GM23338 (cell line): ENCODE data around the gene ADPRHL1. TPM values are rescaled to one million over a fixed set of nuclear protein-coding genes. Genes with fewer than 3 reads are reported as not detected.

ENCODE experiments used
- ATAC-seq: fragments of 200-7000 bp; cut with Tn5 transposase; 3 replicates; pipeline ENCODE4 v1.9.1; 2020
- DNase-seq: peaks from one replicate; pipeline ENCODE4 v3.0.0-alpha.2; 2015; ENCODE audit warnings: low spot score
- H2AFZ ChIP-seq: fragments of 200-600 bp; sonication (generic); 2 replicates; pipeline ENCODE4 v1.8.0; 2016; ENCODE audit warnings: antibody characterized with exemption, mild to moderate bottlenecking, moderate library complexity
- H3F3A ChIP-seq: fragments of 200-600 bp; sonication (generic); replicated peaks from 2 replicates; pipeline ENCODE4 v1.8.0; 2017; ENCODE audit warnings: antibody characterized with exemption, mixed run types, low read depth
- H3K27ac ChIP-seq: fragments of 200-600 bp; sonication (generic); 2 replicates; pipeline ENCODE4 v1.6.1; 2016; ENCODE audit warnings: low read depth
- H3K27me3 ChIP-seq: fragments of 200-600 bp; sonication (generic); 2 replicates; pipeline ENCODE4 v1.8.0; 2016; ENCODE audit warnings: mild to moderate bottlenecking, mixed run types, moderate library complexity; ENCODE audit not compliant: insufficient read depth
- H3K36me3 ChIP-seq: fragments of 200-600 bp; sonication (generic); 2 replicates; pipeline ENCODE4 v1.8.0; 2016; ENCODE audit warnings: mild to moderate bottlenecking; ENCODE audit not compliant: insufficient read depth
- H3K4me1 ChIP-seq: fragments of 200-600 bp; sonication (generic); 2 replicates; pipeline ENCODE4 v1.8.0; 2016; ENCODE audit warnings: mild to moderate bottlenecking, moderate library complexity; ENCODE audit not compliant: insufficient read depth
- H3K4me2 ChIP-seq: fragments of 200-600 bp; sonication (generic); 2 replicates; pipeline ENCODE4 v1.7.1; 2017; ENCODE audit warnings: mixed run types
- H3K4me3 ChIP-seq: fragments of 200-600 bp; sonication (generic); 2 replicates; pipeline ENCODE4 v1.6.1; 2016; ENCODE audit warnings: mixed run types
- H3K79me2 ChIP-seq: fragments of 200-600 bp; sonication (generic); replicated peaks from 2 replicates; pipeline ENCODE4 v1.8.0; 2017; ENCODE audit warnings: mild to moderate bottlenecking; ENCODE audit not compliant: insufficient read depth
- H3K9me2 ChIP-seq: fragments of 200-600 bp; sonication (generic); 2 replicates; pipeline ENCODE4 v1.8.0; 2017; ENCODE audit not compliant: insufficient read depth
- H4K20me1 ChIP-seq: fragments of 200-600 bp; sonication (generic); replicated peaks from 2 replicates; pipeline ENCODE4 v1.8.0; 2017; ENCODE audit warnings: mild to moderate bottlenecking; ENCODE audit not compliant: insufficient read depth
- H3K27ac Mint-ChIP-seq: 2 replicates; pipeline ENCODE4 v1.8.0; 2020; ENCODE audit warnings: inconsistent platforms, mild to moderate bottlenecking, moderate library complexity, mixed read lengths
- H3K27me3 Mint-ChIP-seq: 3 replicates; pipeline ENCODE4 v1.8.0; 2022; ENCODE audit warnings: low read depth, mild to moderate bottlenecking, moderate library complexity, mixed read lengths, inconsistent platforms; ENCODE audit not compliant: insufficient read depth, poor library complexity
- H3K36me3 Mint-ChIP-seq: 3 replicates; pipeline ENCODE4 v1.8.0; 2021; ENCODE audit warnings: low read depth, mild to moderate bottlenecking, inconsistent platforms, moderate library complexity, mixed read lengths
- H3K4me1 Mint-ChIP-seq: 3 replicates; pipeline ENCODE4 v1.8.0; 2020; ENCODE audit warnings: mild to moderate bottlenecking, inconsistent platforms, mixed read lengths
- H3K4me3 Mint-ChIP-seq: 3 replicates; pipeline ENCODE4 v1.8.0; 2021; ENCODE audit warnings: moderate library complexity, mild to moderate bottlenecking, inconsistent platforms, mixed read lengths
- H3K9me3 Mint-ChIP-seq: 3 replicates; pipeline ENCODE4 v1.8.0; 2020; ENCODE audit warnings: moderate library complexity, mild to moderate bottlenecking, inconsistent platforms, mixed read lengths
- CREB1 ChIP-seq: fragments of 250-450 bp; sonication (Bioruptor Pico); IDR thresholded peaks from 2 replicates; pipeline ENCODE4 v1.5.0; 2020; ENCODE audit warnings: low read depth, mild to moderate bottlenecking, moderate library complexity
- CTCF ChIP-seq, 2 experiments: fragments of 200-600 bp in 1 of 2; sonication (generic) in 1 of 2; conservative IDR thresholded peaks; 2 replicates each; pipeline versions ENCODE4 v1.5.1 to v1.6.1; 2016 to 2017; ENCODE audit warnings: antibody characterized with exemption in 2 of 2, low read depth in 2 of 2, mild to moderate bottlenecking in 2 of 2, moderate library complexity in 1 of 2
- EZH2 ChIP-seq: fragments of 200-600 bp; sonication (generic); IDR thresholded peaks from one replicate; pipeline ENCODE4 v1.8.0; 2017; ENCODE audit warnings: antibody characterized with exemption, mild to moderate bottlenecking, low read depth; ENCODE audit not compliant: unreplicated experiment
- JUNB ChIP-seq: IDR thresholded peaks from one replicate; pipeline ENCODE4 v1.6.1; 2016; ENCODE audit warnings: antibody characterized with exemption; ENCODE audit not compliant: unreplicated experiment
- NANOG ChIP-seq: IDR thresholded peaks from 2 replicates; pipeline ENCODE4 v1.6.1; 2016; ENCODE audit warnings: antibody characterized with exemption, borderline replicate concordance
- POLR2AphosphoS5 ChIP-seq: IDR thresholded peaks from 2 replicates; pipeline ENCODE4 v1.6.1; 2016; ENCODE audit warnings: antibody characterized with exemption, low read depth
- ZNF114 ChIP-seq: fragments of 250-450 bp; sonication (Bioruptor Pico); IDR thresholded peaks from 2 replicates; pipeline ENCODE4 v1.5.0; 2020; ENCODE audit warnings: mild to moderate bottlenecking, moderate library complexity
- ZNF331 ChIP-seq: fragments of 250-450 bp; sonication (Bioruptor Pico); IDR thresholded peaks from 2 replicates; pipeline ENCODE4 v1.5.0; 2020; ENCODE audit warnings: low read depth, mild to moderate bottlenecking, moderate library complexity
- ZNF462 ChIP-seq: fragments of 250-450 bp; sonication (Bioruptor Pico); IDR thresholded peaks from 2 replicates; pipeline ENCODE4 v1.5.0; 2020; ENCODE audit warnings: mild to moderate bottlenecking, moderate library complexity
- polyA plus RNA-seq: library from polyadenylated mRNA; unstranded; fragments of >200 nt; fragmentation: Nextera tagmentation; extraction: Ambion mirVana; gene quantifications from 2 replicates; pipeline ENCODE4 v1.2.1, GENCODE V29; 2016
- total RNA-seq: library from RNA; depleted of rRNA; stranded (reverse); fragments of >200 nt; shearing (Covaris generic); gene quantifications from 2 replicates; pipeline ENCODE4 v1.2.3, GENCODE V29; 2014

ADPRHL1 gene
- total and polyA plus RNA-seq, 2 experiments from 2014 or later, result 0.80 to 1.0 TPM

- peaks cover 10% of the 10 kb centered on the region for H3K27me3 Mint-ChIP-seq
- no peaks in the 10 kb centered on the region for H3K27me3 ChIP-seq
- H3K4me2 ChIP-seq, result no peak overlapping the region
- H3K27ac ChIP-seq, result no peak overlapping the region
- H2AFZ ChIP-seq, result no peak overlapping the region
- no peaks in the 10 kb centered on the region for H4K20me1 ChIP-seq
- no peak overlapping the region for H3K4me3 Mint-ChIP-seq
- no peaks in the 10 kb centered on the region for H3K9me2 ChIP-seq
- peaks cover 91% of the 10 kb centered on the region for H3K9me3 Mint-ChIP-seq
- no peaks in the 10 kb centered on the region for H3K79me2 ChIP-seq
- H3K36me3 ChIP-seq, result peaks cover 22% of the 10 kb centered on the region
- peaks cover 13% of the 10 kb centered on the region for H3K4me1 Mint-ChIP-seq
- H3K27ac Mint-ChIP-seq, result no peak overlapping the region
- H3K36me3 Mint-ChIP-seq, result peaks cover 89% of the 10 kb centered on the region
- ATAC-seq, result no peak
- no peak for TF ChIP-seq NANOG
- no peak for TF ChIP-seq POLR2AphosphoS5
- TF ChIP-seq ZNF331, result no peak
- TF ChIP-seq CTCF (conservative IDR thresholded peaks at IDR 0.05; ENCODE audit: low read depth in 2 of 2), result no peak
- no peak for TF ChIP-seq ZNF462 (CRISPR knock-in tag)
- no peak for TF ChIP-seq CREB1 (CRISPR knock-in tag)
- TF ChIP-seq JUNB, result no peak
- no peak for TF ChIP-seq EZH2
- TF ChIP-seq ZNF114 (CRISPR knock-in tag), result no peak
- H3F3A ChIP-seq, result 0 out of 2 replicates have a peak, but pooled peaks cover 2% of the 10 kb centered on the region
- peaks cover 7% of the 10 kb centered on the region; the same call in 1 of the 2 replicates for H3K4me1 ChIP-seq
- no peak overlapping the region for H3K4me3 ChIP-seq
- DNase-seq, result no peak
Measured at GRCh38 chr13:113387396-113387795, 65.9 kb downstream of the ADPRHL1 start.
